DMS53 (cell line): ENCODE results near the gene LRMDA.

Source experiments
- DNase-seq: peaks from one replicate; lab custom pipeline; 2025; lab: John Stamatoyannopoulos, UW

The LRMDA gene

DNA sequence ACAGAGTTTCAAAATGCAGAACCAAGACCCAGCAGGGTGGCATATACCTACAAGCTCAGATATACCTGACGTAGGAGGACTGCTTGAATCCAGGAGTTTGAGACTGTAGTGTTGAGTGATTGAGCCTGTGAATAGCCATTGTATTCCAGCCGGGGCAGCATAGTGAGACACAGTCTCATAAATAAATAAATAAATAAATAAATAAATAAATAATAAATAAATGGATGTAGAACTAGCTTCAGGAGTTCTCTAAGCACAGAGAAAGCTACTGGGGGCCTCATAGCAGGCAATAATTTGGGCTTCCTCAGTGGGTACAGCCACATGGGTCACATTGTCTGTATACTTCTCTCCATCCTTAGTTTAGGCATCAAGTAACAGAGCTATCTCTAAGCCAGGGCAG is 906.8 kb downstream of the LRMDA start:
- no peak for DNase-seq

- no peak for DNase-seq
Measured at GRCh38 chr10:76341740-76342139, 910.3 kb downstream of the LRMDA start.

- DNase-seq = no peak
Measured at GRCh38 chr10:76342996-76343395, 911.6 kb downstream of the LRMDA start.

DNA sequence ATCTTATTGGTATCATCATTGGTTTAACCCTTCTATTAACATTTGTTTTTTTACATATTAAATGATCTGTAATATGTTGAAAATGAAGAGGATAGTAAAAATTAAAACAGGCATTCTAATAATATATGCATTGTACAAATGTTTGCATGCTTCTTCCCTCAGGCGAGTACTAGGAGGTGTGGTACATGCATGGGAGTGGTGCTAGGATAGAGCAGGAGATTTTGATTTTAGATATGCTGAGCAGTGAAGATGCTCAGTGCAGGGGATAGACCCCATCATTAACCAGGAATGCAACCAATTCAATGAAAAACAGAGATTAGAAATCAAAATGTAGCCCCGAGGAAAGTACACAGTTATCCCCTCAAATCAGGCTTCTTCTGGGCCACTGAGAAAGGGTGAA is 916.4 kb downstream of the LRMDA start:
- DNase-seq = no peak

GRCh38 chr10:76350583-76350982 is 919.2 kb downstream of the LRMDA start:
- no peak for DNase-seq

GRCh38 chr10:76352300-76352699 is 920.9 kb downstream of the LRMDA start:
- DNase-seq = peak; percentile 79

GRCh38 chr10:76353237-76353851 is 921.9 kb downstream of the LRMDA start:
- DNase-seq = no peak

DNA sequence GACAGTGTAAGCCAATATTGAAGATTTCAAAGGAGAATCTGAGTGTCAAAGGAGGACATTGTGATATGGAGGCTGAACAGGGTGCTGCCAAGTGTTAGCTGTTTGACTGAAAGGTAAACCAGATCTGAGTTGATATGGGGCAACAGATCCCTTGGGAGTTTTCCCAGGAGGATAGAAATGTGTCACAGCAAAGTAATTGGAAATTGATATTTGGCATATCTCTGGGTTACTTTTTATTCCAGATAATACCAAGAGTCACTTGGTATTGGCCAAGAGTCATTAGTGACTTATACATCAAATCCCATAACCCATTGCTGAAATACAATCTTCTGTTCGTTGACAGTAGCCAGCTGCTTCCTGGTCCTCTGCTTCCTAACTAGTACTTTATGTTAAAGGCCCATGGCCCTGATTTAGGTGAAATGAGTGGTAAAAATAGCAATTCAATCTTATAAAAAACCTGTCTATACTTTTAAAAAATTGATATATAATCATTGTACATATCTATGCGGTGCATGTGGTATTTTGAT is 922.9 kb downstream of the LRMDA start:
- peak; percentile 28 for DNase-seq

DNA sequence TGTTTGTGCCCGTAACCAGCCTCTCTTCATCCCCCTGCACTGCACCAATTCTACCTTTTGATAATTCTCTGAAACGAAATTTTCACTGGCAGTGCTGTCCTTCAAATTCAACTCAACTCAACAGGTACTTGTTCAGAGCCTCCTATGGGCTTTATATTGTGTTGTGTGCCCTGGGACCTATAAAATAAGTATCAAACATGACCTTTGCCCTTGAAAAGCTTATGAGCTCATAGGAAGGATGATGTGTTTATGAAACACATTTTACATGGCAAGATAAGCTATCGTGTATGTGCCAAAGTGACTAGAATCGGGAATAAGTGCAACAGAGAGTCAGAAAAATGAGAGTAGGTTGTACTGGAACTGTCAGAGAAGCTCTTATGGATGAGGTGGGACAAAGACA is 923.5 kb downstream of the LRMDA start:
- peak; percentile 32 for DNase-seq

- DNase-seq = no peak
Measured at GRCh38 chr10:76356557-76356956, 925.1 kb downstream of the LRMDA start.

DNA sequence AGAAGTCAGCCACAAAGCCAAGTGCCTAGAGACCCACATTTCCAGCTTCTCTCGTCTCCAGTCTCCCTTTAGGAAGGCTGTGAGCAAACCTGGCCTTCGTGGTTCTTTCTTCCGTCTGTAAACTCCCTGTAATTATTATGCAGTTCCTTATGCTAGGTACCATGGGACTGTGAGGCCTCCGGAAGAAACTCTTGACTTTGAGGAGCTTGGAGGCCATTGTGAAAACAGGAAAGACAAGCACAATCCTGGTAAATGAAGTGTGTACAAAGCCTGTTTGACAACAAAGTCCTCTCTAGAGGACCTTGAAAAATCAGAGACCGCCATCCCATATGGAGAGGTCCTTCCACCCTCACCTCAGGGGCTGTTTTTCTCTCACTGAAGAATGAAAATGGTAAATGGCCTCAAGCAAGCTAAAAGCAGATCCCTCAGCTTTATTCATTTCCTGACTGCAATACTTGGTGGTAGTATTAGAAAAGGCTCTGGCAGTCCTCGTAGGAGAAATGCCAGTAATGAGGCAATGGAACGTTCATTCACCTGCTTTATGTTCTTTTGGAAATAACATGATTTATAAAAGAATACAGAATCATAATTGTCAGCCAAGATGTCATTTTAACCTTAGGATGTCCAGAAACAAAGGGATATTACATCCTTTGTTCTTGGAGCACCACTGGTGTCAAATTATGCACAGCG is 926.4 kb downstream of the LRMDA start:
- peak; percentile 79 for DNase-seq

GRCh38 chr10:76358743-76359395 is 927.4 kb downstream of the LRMDA start:
- no peak for DNase-seq

DNA sequence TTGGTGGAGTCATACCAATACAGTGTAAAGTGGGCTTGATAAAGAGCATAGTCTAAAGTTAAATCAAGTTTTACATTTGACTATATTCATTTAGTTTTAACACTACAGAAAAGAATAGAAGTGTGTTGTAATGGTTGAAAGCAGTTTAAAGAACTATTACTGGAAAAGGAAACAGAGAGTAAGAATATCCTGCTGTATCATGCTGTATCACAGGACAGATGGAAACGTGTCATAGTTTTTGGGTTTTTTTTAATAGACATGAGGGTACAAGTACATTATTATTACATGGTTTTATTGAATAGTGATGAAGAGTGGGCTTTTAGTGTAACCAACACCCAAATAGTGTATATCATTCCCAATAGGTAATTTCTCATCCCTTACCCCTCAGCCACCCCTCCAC is 944.3 kb downstream of the LRMDA start:
- DNase-seq = no peak

GRCh38 chr10:76382381-76382851 is 951.0 kb downstream of the LRMDA start:
- DNase-seq = no peak

DNA sequence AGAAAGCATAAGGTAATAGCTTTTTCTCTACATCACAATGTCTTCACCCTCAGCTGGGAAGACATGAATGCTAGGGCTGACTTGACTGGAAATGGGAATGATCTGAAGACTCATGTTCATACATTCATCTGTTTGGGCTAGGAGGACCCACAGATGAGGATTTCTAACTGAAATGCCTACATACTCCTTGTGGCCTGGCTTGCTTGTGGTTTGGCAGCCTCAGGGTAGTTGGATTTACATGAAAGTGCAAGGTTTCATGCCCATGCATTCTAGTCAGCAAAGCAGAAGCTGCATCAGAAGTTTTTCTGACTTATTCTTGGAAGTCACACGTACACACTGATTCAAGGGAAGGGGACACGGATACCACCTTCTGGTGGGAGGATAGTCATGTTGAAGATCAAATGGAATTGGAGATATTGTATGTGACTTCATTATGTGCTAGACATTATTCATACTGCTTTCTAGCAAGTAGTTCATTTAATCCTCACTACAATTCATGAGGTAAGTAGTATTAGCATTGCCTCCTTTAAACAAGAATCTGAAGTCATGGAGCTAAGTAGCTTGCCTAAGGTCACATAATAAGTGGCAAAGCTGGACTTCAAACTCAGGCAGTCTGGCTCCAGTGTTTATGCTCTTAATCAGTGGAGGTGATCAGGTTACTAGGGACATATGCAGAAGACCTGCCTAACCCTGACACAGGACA is 957.0 kb downstream of the LRMDA start:
- peak; percentile 3 for DNase-seq

DNA sequence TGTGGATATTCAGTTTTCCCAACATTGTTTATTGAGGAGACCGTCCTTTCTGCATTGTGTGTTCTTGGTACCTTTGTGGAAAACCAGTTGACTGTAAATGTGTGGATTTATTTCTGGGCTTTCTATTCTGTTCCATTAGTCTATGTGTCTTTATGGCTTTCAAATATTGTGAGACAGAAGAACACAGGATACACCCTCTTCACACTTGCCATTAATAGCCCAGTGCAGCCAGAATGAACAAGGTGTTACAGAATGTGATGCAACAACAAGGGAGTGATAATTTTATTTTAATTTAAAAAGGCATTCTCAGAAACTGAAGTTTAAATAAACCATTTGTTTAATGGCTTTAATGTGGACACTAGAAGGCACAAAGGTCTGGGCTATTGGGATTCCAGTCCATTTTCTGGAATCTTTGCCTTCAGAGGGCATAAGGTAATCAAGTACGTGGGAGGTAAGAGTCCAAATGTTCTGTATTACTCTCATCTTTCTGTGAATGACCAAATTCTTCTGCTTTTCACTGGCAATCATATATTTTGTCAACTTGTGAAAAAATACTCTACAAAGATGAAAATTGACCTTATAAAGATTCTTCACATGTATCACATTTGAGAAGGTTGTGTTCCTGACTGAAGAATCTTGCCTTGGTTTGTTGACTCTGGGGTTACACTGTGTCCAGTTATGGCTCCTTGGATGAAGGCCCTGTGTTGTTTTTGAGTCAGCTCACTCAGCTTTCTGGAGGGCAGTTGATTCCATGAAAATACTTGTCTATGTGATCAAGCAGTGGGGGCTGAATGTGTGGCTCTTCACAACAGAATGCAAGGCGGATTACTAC is 962.7 kb downstream of the LRMDA start:
- DNase-seq = no peak

DNA sequence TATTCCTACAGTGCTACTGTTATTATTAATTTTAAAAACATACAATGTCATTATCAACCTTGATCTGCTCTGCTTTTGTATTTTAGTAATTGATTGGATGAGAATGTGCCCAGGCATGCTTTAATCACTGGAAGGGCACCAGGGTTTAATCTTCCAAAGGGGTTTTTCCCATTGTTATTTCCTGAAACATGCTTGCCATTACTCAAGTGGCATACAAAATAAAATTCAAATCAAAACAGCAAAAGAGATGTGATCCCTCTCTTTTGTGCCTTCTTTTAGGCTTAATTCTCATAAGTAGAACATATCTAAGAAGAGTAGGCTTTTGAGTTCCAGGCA is 963.3 kb downstream of the LRMDA start:
- no peak for DNase-seq

GRCh38 chr10:76395251-76395650 is 963.8 kb downstream of the LRMDA start:
- no peak for DNase-seq

DNA sequence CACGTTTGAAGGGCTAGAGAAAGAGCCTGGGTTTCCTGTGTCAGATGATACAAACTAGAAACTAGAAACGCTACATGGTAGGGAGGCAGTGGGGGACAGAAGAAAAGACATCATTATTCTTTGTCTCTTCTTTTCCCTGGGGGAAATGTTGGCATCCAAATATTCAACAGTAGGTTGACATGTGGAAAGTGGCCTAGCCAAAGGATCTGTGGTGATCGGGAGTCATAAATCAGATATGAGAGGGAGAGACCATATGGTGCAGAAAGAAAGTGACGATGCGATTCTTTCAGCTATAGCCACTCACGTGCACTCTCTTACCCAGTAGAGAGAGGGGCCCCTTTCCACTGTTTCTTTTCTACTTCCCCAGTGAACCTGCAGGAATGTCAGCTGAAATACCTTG is 964.7 kb downstream of the LRMDA start:
- no peak for DNase-seq

DNA sequence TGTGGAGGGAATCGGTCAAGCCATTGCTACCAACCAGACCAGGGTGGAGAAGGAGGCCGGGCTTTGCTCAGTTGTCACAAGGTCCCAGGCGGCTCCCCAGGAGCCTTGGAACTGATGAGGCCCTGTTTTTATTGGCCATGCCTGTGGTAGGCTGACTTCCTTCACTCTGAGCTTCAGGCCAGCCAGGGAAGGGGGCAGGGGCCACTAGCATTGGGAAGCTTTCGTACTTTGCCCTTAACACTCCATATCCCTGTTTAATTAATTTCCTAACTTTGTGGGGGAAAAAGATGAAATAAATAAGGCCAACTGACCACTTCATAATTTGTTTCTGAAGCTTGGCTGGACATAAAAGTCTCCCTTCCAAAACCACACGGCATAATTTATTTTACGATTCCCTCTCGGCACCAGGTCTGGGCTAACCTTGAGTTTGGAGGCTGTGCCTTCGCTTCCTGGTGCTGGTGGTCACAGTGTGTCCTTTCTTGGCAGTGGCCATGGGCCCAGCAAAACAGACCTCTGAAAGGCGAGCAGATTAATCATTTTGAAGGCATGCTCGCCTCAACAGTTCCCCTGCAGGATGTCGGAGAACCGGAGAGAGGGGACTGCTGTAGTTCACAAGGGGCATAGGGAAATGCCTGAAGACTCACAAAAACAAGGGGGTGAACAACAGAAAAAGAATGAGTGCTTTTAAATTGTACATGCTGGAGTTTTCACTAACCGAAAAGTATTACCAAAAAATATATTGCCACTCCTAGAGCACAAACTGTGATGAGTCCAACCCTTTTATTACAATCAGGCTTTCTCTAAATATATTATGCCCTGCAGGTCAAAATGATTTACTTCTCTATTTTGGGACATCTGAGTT is 966.0 kb downstream of the LRMDA start:
- no peak for DNase-seq
